Smooth muscle cell of bladder (primary cell): ENCODE results near the gene NASP. TPM values are rescaled to one million over a fixed set of nuclear protein-coding genes. Genes with fewer than 3 reads are reported as not detected.

Source experiments
- total RNA-seq: library from RNA; depleted of rRNA; stranded (reverse); fragments of >200 nt; gene quantifications from 2 replicates; pipeline ENCODE4 v1.2.3, GENCODE V29; 2014

The NASP gene, protein sequence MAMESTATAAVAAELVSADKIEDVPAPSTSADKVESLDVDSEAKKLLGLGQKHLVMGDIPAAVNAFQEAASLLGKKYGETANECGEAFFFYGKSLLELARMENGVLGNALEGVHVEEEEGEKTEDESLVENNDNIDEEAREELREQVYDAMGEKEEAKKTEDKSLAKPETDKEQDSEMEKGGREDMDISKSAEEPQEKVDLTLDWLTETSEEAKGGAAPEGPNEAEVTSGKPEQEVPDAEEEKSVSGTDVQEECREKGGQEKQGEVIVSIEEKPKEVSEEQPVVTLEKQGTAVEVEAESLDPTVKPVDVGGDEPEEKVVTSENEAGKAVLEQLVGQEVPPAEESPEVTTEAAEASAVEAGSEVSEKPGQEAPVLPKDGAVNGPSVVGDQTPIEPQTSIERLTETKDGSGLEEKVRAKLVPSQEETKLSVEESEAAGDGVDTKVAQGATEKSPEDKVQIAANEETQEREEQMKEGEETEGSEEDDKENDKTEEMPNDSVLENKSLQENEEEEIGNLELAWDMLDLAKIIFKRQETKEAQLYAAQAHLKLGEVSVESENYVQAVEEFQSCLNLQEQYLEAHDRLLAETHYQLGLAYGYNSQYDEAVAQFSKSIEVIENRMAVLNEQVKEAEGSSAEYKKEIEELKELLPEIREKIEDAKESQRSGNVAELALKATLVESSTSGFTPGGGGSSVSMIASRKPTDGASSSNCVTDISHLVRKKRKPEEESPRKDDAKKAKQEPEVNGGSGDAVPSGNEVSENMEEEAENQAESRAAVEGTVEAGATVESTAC
- total RNA-seq, result 31.6 and 32.0 TPM in 2 replicates

DNA sequence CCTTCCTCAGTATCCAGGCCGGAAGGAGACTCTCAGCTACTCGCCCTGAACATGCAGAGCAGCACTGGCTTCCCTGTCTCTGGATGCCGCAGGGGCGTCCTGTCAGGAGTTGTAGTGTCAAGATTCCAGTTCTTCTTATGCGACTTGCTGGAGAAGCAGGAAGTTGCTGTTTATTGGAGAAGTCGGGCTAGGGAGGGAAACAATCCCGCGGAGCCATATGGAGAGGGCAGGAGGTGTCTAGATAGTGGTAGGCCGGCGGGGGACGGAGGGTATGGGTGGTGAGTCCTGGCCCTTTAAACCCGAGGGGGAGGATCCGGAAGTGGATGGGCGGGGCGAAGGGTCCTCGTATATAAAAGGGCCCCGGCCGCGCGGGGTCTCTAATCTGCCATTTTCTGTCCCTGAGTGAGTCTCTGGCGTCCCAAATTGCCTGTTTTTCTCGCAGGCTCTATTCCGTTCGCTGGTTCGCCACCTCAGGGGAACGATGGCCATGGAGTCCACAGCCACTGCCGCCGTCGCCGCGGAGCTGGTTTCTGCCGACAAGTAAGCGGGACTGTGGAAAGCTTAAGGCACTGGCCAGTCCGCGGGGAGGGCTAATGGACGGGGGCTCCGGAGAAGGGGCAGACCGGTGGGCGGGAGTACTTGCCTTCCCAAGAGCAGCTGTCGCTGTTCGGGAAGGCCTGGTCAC lies at the start of gene NASP:
TSS of gene NASP (plus strand) at position 376 of the 685 bp plus-strand sequence. CDS start at position 482, 106 bp downstream.

DNA sequence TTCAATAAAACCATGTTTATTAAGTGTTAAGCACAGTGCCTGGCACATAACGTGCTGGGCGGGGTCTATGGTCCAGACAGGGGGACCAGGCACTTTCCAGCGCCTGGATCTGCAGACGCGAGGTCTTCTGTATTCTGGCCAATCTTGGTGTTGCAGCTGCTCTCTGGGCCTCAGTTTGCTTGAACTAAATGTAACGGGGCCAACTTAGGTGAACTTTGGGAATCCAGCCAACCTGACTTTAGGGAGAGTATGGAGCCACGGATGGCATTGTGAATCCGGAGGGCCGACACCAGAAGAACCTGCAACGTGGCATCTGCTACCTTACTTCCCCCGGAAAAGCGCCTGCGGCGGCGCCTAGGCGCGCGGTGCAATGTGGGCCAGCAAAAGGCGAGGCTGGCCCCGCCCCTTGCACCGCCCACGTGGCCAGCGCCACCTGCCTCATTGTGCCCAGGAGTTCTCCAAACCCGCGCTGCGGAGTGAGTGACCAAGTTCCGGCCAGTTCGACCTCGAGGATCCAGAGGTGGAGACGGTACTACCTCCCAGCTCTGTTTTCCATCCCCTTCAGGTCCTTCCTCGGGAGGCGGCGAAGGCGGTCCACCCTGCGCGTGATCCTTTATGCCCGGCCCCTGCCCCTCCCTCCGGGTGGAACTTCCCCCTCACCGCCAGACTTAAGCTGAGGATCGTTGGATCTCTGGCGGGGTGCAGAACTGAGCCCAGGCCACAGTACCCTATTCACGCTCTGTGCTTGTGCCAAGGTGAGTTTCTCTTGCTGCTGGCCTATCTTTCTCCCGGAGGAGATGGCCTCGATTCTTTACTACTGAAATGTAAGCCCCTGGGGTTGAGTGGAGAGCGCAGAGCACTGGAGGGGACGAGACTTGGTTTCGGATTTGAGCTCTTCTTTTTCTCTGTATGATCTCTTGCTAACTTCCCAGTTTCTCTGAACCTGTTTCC lies 33.2 kb upstream of the NASP start, which contains the start of gene AKR1A1:
TSS of gene AKR1A1 (plus strand) at position 426 of the 951 bp plus-strand sequence. CDS start 10,969 bp downstream, outside the sequence.

DNA sequence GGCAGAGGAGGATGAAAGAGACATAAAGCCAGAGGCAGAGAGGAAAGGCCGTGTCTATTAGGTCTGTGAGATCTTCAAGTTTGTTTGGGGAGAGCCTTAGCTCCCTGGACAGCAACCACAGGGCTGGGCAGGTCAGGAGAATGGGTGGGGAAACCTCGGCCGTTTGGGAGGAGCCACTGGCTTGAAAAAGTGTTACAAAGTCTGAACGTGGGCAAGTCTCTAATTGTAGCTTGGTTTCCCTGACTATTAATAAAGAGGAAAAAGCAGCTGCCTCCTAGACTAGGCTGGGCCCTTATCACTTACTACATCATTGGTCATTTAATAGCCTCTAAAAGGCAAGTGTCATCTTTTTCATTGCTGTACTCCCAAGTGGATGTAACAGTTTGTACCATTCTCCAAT lies 40.1 kb downstream of the NASP start, which contains the start of gene CCDC17:
TSS of gene CCDC17 (minus strand) at position 83 of the 400 bp plus-strand sequence. CDS start 145 bp downstream, outside the sequence.

Other genes with a start within 250 kb of the NASP start
- gene TOE1, start 243.9 kb upstream of the NASP start, total RNA-seq, result 7.0 and 7.5 TPM in 2 replicates
- gene MUTYH, start 243.6 kb upstream of the NASP start, total RNA-seq, result 9.8 and 10.6 TPM in 2 replicates
- gene TESK2, start 92.9 kb upstream of the NASP start, total RNA-seq, result 3.0 and 3.2 TPM in 2 replicates
- 0.55 and 0.57 TPM in 2 replicates for gene CCDC163, start 84.0 kb upstream of the NASP start, total RNA-seq
- gene MMACHC, start 83.7 kb upstream of the NASP start, total RNA-seq, result 1.7 and 2.1 TPM in 2 replicates
- 606 and 702 TPM in 2 replicates for gene PRDX1, start 62.2 kb upstream of the NASP start, total RNA-seq
- gene AKR1A1, start 33.2 kb upstream of the NASP start, total RNA-seq, result 128 and 133 TPM in 2 replicates
- 0.57 and 0.74 TPM in 2 replicates for gene CCDC17, start 40.0 kb downstream of the NASP start, total RNA-seq
- gene GPBP1L1, start 102.5 kb downstream of the NASP start, total RNA-seq, result 60.4 and 62.7 TPM in 2 replicates
- gene TMEM69, start 104.1 kb downstream of the NASP start, total RNA-seq, result 9.6 and 11.9 TPM in 2 replicates
- 11.8 and 12.2 TPM in 2 replicates for gene IPP, start 166.6 kb downstream of the NASP start, total RNA-seq
- gene MAST2, start 219.6 kb downstream of the NASP start, total RNA-seq, result 10.7 and 19.6 TPM in 2 replicates